ENCODE results near the gene CSF1R.

DNA sequence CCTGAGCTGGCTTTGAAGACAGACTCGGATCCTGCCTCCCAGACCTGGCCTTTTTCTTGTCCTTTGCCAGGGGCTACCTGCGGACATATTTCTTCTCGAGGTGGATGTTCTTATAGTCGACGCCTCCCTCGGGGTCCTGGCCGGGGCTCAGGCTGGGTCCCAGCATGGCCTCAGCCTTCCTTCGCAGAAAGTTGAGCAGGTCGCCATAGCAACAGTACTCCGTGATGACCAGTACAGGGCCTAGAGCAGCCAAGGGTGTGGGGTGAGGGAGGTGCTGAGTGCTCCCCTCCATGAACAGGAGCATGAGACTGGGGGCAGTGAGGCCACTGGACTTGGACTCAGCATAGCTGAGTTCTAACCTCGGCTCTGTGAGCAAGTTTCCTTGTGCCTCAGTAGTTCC is 26.7 kb downstream of the CSF1R start:
- TF ChIP-seq, protein P1, sequence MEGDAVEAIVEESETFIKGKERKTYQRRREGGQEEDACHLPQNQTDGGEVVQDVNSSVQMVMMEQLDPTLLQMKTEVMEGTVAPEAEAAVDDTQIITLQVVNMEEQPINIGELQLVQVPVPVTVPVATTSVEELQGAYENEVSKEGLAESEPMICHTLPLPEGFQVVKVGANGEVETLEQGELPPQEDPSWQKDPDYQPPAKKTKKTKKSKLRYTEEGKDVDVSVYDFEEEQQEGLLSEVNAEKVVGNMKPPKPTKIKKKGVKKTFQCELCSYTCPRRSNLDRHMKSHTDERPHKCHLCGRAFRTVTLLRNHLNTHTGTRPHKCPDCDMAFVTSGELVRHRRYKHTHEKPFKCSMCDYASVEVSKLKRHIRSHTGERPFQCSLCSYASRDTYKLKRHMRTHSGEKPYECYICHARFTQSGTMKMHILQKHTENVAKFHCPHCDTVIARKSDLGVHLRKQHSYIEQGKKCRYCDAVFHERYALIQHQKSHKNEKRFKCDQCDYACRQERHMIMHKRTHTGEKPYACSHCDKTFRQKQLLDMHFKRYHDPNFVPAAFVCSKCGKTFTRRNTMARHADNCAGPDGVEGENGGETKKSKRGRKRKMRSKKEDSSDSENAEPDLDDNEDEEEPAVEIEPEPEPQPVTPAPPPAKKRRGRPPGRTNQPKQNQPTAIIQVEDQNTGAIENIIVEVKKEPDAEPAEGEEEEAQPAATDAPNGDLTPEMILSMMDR (conservative IDR thresholded peaks at IDR 0.05; ENCODE audit: low read depth, low read length): no peak
- TF ChIP-seq EZH2 (IDR thresholded peaks at IDR 0.05; ENCODE audit: borderline replicate concordance, low read depth, low read length, poor library complexity, severe bottlenecking): no peak
